Muscle of back (tissue), 11 donors: ENCODE results near the gene LMLN. TPM values are rescaled to one million over a fixed set of nuclear protein-coding genes. Genes with fewer than 3 reads are reported as not detected.
"Not testable (repeated sequence)": the region's sequence is repeated elsewhere in the genome, so short reads cannot be mapped to it uniquely, and the experiment has no call there.

Source experiments
- DNase-seq, 3 donors: peaks; one replicate each; pipeline versions ENCODE4 v3.0.0 to v3.0.0-alpha.2; 2013
- polyA plus RNA-seq, 10 donors: library from polyadenylated mRNA; unstranded; fragments of 120-200 nt; gene quantifications; one replicate each; pipeline ENCODE4 v1.2.1, GENCODE V29; 2013; ENCODE audit not compliant: insufficient read length in 10 of 10

The LMLN gene
- polyA plus RNA-seq, 10 donors, result 2.6 to 5.4 (median 3.4) TPM

- no peak for DNase-seq
These were observed 4.0 kb upstream of the LMLN start for GRCh38 chr3:197955892-197956477.

GRCh38 chr3:197956626-197956988, 3.4 kb upstream of the LMLN start:
- DNase-seq, result no peak

GRCh38 chr3:197957790-197958133, 2.3 kb upstream of the LMLN start:
- no peak for DNase-seq

GRCh38 chr3:197958346-197958745, 1.7 kb upstream of the LMLN start:
- DNase-seq, result no peak

GRCh38 chr3:197958848-197959247, 1.2 kb upstream of the LMLN start:
- not testable (repeated sequence) for DNase-seq

GRCh38 chr3:197959500-197959890, 522 bp upstream of the LMLN start:
- DNase-seq, result no peak

GRCh38 chr3:197960694-197961581, 921 bp downstream of the LMLN start:
- peak in 1 of 3 donors; percentile 25 for DNase-seq

DNA sequence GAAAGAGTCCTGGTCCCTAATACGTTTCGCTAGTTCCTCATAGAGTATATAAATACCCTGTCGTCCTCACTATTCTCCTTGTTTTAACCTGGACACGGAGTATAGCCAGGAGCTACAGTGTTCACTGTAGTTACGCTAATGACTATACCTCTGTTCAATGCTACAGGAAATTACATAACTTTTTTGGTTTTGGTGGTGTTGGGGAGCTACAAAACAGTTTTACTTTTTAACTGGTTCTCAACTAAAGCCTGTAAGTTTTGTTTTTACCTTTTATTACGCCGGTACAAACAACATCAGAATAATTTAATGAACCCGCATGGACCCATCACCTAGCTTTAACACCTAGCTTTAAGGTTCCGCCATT, 1.5 kb downstream of the LMLN start:
- no peak for DNase-seq

DNA sequence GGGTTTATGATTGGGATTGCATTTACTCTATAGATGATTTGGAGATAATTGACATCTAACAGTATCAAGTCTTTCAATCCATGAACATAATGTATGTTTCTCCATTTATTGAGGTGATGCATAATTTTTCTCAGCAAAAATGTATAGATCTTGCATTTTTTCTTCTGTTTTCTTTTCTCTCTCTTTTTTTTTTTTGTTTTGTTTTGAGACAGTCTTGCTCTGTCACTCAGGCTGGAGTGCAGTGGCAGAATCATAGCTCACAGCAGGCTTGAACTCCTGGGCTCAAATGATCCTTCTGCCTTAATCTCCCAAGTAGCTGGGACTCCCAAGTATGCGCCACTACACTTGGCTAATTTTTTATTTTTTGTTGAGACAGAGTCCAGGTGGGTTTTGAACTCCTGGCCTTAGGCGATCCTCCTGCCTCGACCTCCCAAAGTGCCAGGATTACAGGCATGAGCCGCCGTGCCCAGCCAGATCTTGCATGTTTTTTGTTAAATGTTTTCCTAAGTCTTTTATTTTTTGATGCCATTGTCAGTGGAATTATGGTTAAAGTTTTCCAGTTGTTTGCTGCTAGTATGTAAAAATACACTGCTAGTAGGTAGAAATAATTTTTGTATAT, 3.1 kb downstream of the LMLN start:
- DNase-seq, result no peak

- DNase-seq, result not testable (repeated sequence)
These were observed 7.4 kb downstream of the LMLN start for GRCh38 chr3:197967337-197967989.

GRCh38 chr3:197970588-197970987, 10.6 kb downstream of the LMLN start:
- DNase-seq, result no peak

- no peak for DNase-seq
These were observed 14.0 kb downstream of the LMLN start for GRCh38 chr3:197974016-197974415.

DNA sequence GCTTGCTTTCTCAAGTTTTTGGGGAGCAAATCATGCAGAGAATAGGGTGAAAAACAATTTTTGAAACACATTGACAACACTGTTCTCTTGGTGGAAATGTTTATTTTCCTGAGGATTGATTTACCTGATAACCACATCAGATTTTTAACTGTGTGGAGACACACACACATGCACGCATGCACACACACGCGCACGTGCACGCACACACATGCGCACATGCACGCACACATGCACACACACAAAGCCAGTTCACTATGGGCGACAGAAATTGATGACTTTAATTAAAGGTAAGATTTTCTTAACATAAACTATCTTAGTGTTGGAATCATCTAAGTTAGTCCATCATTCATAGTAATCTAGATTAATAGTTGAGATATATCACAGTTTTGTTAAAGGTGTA, 15.3 kb downstream of the LMLN start:
- DNase-seq, result no peak

- no peak for DNase-seq
These were observed 23.1 kb downstream of the LMLN start for GRCh38 chr3:197983076-197983475.

DNA sequence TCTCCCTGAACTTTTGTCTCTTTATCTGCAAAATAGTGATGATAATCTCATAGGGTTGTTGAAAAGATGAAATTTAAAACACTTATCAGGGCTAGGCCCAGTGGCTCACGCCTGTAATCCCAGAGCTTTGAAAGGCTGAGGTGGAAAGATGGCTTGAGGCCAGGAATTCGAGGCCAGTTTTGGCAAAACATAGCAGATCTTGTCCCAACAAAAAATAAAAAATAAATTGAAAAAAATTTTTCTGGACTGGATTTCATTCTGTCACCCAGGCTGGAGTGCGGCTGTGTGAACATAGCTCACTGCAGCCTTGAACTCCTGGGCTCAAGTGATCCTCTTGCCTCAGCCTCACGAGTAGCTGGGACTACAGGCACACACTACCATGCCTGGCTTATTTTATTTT, 29.6 kb downstream of the LMLN start:
- DNase-seq, result peak in 2 of 3 donors; percentile 3 to 10

GRCh38 chr3:197994736-197995135, 34.7 kb downstream of the LMLN start:
- DNase-seq, result no peak

GRCh38 chr3:197996855-197997254, 36.8 kb downstream of the LMLN start:
- DNase-seq, result no peak

DNA sequence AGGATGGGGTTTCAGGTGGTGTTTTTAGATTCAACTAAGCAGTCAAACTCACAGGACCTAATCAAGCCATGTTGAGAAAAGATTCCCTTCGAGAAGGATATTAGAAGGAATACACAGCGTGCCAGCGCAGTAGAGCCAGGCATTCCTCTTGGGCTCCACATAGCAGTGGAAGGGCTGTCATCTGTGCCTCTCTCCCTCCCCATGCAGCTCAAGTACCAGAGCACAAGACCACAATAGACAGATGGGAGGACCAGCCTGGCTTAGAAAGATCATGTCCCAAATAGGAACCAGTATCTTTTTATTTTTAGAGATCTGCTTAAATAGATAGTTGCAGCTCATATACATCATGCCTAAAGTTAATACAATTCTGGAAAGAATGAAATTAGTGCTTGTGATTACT, 37.9 kb downstream of the LMLN start:
- DNase-seq, result no peak

- no peak for DNase-seq
These were observed 57.1 kb downstream of the LMLN start for GRCh38 chr3:198017090-198017489.

- no peak for DNase-seq
These were observed 58.4 kb downstream of the LMLN start for GRCh38 chr3:198018416-198018815.

DNA sequence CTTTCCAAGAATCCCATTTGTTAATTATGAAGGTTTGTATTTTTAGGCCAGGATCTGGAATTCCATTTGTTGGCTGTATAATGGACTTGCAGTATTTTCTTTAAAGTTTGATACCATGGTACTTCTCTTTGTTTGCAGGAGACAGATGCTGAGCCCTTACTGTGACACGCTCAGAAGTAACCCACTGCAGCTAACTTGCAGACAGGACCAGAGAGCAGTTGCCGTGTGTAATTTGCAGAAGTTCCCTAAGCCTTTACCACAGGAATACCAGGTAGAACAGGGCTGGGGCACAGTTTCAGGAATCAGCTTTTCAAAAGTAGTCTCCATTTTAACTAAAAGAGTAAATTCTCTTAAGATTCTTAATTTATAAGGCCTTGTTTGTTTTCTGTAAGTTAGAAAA, 59.1 kb downstream of the LMLN start:
- no peak for DNase-seq

- no peak for DNase-seq
These were observed 61.3 kb downstream of the LMLN start for GRCh38 chr3:198021320-198021719.

DNA sequence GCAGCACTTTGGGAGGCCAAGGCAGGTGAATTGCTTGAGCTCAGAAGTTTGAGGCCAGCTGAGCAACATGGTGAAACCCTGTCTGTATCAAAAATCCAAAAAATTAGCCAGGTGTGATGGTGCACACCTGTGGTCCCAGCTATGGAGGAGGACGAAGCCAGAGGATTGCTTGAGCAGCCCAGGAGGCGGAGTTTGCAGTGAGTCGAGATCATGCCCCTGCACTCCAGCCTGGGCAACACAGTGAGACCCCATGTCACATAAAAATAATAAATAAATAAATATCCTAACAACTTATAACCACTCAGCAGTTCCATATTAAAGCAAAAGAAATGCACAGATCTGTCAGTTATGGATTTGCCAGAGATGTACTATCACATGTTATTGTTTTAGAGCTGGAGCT, 62.6 kb downstream of the LMLN start:
- DNase-seq, result no peak
